Measurements from ENCODE around the gene FAM227B.

DNA sequence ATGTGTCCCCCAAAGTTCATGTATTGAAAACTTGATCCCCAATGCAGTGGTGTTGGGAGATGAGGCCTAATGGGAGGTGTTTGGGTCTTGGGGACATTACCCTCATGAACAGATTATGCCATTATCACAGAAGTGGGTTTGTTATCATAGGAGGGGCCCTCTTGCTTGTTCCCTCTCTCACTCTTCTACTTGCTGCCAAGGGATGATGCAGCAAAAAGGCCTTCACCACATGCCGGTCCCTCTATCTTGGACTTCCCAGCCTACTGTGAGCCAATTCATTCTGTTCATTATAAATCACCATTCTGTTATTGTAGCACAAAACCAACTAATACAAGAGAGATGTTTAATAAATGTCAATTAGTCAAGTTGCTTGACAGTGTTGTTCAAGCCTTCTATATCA, 47.2 kb downstream of the FAM227B start:
- TF ChIP-seq, protein P1, sequence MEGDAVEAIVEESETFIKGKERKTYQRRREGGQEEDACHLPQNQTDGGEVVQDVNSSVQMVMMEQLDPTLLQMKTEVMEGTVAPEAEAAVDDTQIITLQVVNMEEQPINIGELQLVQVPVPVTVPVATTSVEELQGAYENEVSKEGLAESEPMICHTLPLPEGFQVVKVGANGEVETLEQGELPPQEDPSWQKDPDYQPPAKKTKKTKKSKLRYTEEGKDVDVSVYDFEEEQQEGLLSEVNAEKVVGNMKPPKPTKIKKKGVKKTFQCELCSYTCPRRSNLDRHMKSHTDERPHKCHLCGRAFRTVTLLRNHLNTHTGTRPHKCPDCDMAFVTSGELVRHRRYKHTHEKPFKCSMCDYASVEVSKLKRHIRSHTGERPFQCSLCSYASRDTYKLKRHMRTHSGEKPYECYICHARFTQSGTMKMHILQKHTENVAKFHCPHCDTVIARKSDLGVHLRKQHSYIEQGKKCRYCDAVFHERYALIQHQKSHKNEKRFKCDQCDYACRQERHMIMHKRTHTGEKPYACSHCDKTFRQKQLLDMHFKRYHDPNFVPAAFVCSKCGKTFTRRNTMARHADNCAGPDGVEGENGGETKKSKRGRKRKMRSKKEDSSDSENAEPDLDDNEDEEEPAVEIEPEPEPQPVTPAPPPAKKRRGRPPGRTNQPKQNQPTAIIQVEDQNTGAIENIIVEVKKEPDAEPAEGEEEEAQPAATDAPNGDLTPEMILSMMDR (IDR thresholded peaks at IDR 0.05): no peak
- no peak for TF ChIP-seq POLR2A (IDR thresholded peaks at IDR 0.05)

Data from body of pancreas (tissue), 4 donors.